Smooth muscle cell of the brain vasculature (primary cell): ENCODE results near the gene ADGRA3.
"Not testable (repeated sequence)": the region's sequence is repeated elsewhere in the genome, so short reads cannot be mapped to it uniquely, and the experiment has no call there.

Source experiments
- DNase-seq: peaks from one replicate; pipeline ENCODE4 v3.0.0-alpha.2; 2012; ENCODE audit warnings: low read depth, low spot score

The ADGRA3 gene

GRCh38 chr4:22382216-22382615 lies 133.7 kb downstream of the ADGRA3 start:
- not testable (repeated sequence) for DNase-seq

DNA sequence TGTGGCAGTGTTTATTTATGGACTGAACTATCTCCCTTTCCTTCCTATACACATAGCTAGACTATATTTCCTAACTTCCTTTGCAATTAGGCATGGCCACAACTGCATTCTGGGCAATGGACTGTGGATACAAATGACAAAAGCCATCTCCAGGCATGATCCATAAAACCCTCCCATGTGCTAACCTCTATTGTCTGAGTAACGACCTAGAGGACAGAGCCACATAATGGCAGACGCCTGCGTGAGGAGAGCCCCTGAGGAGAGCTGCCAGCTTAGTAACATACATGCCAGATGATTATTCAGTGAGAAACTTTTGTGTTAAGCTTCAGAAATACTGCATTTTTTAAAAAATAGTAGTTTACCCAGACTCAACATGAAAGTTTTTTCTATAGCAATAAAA lies 142.9 kb downstream of the ADGRA3 start:
- no peak for DNase-seq

DNA sequence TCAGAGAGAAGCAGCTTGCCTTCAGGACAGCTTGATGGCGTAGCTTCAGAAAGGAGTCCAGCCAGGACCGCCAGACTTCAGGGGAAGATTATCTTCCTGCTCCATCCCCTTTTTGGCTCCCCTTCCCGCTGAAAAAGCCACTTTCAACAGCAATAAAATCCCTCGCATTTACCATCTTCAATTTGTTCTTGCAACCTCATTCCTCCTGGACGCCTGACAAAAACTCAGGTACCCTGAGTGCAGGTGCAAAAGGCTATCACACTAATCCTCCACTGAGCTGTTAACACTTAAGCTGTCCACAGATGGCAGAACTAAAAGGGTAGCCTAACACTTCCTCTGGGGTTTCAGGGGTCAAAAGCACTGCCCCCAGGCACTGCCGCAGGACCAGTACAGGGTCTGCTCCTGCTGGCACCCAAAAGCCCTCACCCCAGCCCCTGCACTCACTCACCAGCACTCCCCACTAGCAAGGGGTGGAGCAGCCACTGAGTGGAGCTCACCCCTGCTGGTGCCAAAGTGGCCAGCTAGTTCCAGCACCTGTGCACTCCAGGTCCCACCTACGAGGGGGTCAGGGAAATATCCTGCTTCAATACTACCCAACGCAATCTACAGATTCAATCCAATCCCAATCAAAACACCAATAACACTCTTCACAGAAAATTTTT lies 145.8 kb downstream of the ADGRA3 start:
- DNase-seq, result no peak

- DNase-seq, result no peak
Measured at GRCh38 chr4:22363787-22364186, 152.1 kb downstream of the ADGRA3 start.

DNA sequence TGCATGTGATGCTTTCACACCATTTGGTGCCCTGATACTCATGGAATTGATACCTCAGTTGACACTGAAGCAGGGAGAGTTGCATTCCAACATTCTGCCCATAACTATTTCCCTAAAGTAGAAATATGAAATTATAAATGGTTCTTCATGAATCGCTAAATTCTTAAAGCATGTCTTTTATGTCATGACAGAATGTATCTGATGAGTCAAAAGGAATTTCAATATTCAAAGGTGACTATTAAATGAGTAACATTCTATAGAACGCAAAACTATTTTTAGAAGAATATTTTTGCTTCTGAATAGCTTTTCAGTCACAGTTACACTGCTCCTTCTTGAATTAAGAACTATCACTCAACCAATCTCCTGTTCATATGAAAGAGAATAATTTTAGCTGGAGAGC lies 152.8 kb downstream of the ADGRA3 start:
- no peak for DNase-seq

DNA sequence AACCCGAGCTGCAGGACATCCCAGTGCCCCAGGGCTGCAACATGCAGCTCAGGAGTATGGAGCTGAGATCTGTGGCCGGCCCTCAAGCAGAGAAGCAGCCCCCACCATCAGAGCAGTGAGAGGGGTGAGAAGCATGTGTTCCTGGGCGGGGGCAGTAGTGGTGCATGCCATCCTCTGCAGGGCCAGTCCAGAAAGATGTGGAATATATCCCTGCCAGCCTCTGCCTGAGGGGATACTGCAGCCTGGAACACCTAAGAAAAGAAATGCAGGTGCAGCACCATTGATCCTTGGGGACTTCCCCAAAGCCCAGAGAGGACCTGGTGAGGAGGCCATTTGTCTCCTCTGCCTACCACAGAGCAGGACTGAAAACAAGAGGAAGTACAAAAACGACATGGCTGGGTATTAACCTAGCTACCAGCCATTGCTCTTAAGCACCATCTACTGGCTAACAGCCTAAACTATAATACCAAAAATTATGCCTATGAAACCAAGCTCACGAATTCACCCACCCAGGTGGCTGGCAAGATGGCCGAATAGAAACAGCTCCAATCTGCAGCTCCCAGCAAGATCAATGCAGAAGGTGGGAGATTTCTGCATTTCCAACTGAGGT lies 158.8 kb downstream of the ADGRA3 start:
- DNase-seq, result no peak

DNA sequence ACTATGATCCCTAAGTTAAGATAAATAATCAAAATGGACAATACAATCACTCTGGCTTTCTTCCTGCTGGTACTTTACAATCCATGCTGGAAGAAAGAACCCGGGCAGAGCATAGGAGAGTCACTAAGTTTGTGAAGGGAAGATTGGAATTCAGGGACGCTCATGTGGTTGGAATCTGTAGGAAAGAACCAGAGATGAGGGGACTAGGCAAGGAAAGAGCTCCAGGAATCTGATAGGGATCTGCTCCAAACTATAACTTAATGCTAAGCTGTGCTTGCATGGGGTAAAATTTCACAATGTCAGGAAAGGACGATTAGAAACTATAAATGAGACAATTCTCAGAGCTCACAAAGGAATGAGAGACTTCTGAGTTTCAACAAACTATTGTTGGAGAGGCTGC lies 167.5 kb downstream of the ADGRA3 start:
- no peak for DNase-seq

DNA sequence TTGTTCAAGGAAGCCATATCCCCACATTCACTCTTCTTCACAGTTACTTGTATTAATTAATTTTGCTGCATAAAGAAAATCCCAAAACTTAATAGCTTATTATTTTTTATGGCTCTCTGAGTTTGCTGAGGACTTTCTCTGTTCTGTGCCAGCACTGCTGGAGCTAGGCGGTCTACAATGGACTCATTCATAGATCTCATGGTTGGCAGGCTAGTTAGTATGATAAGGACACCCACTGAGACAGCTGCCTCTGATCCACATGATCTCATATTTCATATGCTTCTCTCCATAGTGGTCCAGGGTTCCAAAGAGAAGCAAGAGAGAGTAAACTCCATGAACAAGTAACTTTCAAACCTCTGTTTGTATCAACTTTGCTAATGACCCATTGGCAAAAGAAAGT lies 170.2 kb downstream of the ADGRA3 start:
- DNase-seq, result no peak

- DNase-seq, result no peak
Measured at GRCh38 chr4:22345055-22345454, 170.8 kb downstream of the ADGRA3 start.

GRCh38 chr4:22343606-22344005 lies 172.3 kb downstream of the ADGRA3 start:
- DNase-seq, result no peak

- DNase-seq, result no peak
Measured at GRCh38 chr4:22339491-22339890, 176.4 kb downstream of the ADGRA3 start.

DNA sequence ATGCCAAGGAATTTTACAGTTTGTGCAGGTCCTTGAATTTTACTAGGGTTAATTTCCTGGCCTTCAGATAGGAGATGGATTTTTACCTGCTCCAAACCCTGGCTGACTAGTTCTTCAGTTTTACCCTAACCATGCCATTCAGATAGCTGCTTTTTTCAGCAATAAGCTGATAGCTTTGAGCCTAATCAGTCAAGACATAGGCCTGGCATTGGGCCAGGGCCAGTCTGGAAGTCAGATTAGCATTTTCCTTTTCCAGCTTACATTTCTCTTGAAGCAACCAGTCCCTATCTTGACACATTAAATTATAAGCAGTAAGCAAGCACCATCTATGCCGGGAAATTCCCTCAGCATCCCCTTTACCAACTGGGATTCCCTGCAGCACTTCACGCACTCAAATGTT lies 177.1 kb downstream of the ADGRA3 start:
- DNase-seq, result no peak
